Measurements from ENCODE around the gene STMP1. TPM values are rescaled to one million over a fixed set of nuclear protein-coding genes. Genes with fewer than 3 reads are reported as not detected.
"Not testable (repeated sequence)": the region's sequence is repeated elsewhere in the genome, so short reads cannot be mapped to it uniquely, and the experiment has no call there.

STMP1 gene
- total RNA-seq, 1 donor from 2014 or later = 10.1 TPM

- H3K4me1 ChIP-seq = no peaks in the 10 kb centered on the region
- intact Hi-C loops (cut with DNase I) = no loop called here
- H3K36me3 ChIP-seq = peaks cover 24 to 53% of the 10 kb centered on the region in 2 donors
These were observed 28.3 kb downstream of the STMP1 start for GRCh38 chr7:135690566-135690965.

GRCh38 chr7:135692055-135692454 lies 29.7 kb downstream of the STMP1 start:
- no peak for TF ChIP-seq CTCF (IDR thresholded peaks at IDR 0.05)
- H3K27ac ChIP-seq = no peak overlapping the region
- H3K9me3 ChIP-seq = no peaks in the 10 kb centered on the region
- H3K4me3 ChIP-seq = no peak overlapping the region
- H3K27me3 ChIP-seq = no peaks in the 10 kb centered on the region
- DNase-seq (ENCODE audit: low spot score in 2 of 2) = peak in 1 of 2 donors; percentile 22
- H3K36me3 ChIP-seq = peaks cover 24 to 49% of the 10 kb centered on the region in 2 donors
- intact Hi-C loops (cut with DNase I) = no loop called here
- no peaks in the 10 kb centered on the region for H3K4me1 ChIP-seq

More at GRCh38 chr7:135690566-135690965, 28.3 kb downstream of the STMP1 start:
- TF ChIP-seq CTCF (IDR thresholded peaks at IDR 0.05) = no peak
- no peak overlapping the region for H3K27ac ChIP-seq
- no peak overlapping the region for H3K4me3 ChIP-seq
- H3K27me3 ChIP-seq = no peaks in the 10 kb centered on the region
- peak in 1 of 2 donors; percentile 31 for DNase-seq (ENCODE audit: low spot score in 2 of 2)
- H3K9me3 ChIP-seq = no peaks in the 10 kb centered on the region

- H3K36me3 ChIP-seq = peaks cover 24 to 43% of the 10 kb centered on the region in 2 donors
- H3K4me3 ChIP-seq; H3K4me1 ChIP-seq; intact Hi-C loops (cut with DNase I); H3K27me3 ChIP-seq; H3K27ac ChIP-seq; DNase-seq (ENCODE audit: low spot score in 2 of 2); H3K9me3 ChIP-seq: not testable (repeated sequence)
These were observed 30.3 kb downstream of the STMP1 start for GRCh38 chr7:135692606-135693005.

- no peak for DNase-seq (ENCODE audit: low spot score in 2 of 2)
- TF ChIP-seq CTCF (IDR thresholded peaks at IDR 0.05) = no peak
- H3K4me3 ChIP-seq = no peak overlapping the region
- intact Hi-C loops (cut with DNase I) = no loop called here
- no peaks in the 10 kb centered on the region for H3K27me3 ChIP-seq
- no peaks in the 10 kb centered on the region for H3K9me3 ChIP-seq
- H3K4me1 ChIP-seq = no peaks in the 10 kb centered on the region
- H3K27ac ChIP-seq = no peak overlapping the region
- H3K36me3 ChIP-seq = peaks cover 24 to 41% of the 10 kb centered on the region in 2 donors
These were observed 31.2 kb downstream of the STMP1 start for GRCh38 chr7:135693558-135693957.

GRCh38 chr7:135697276-135698049 lies 35.1 kb downstream of the STMP1 start:
- Histone ChIP-seq H3K27me3 (no peaks in the 10 kb centered on the region), H3K9me3 (no peaks in the 10 kb centered on the region), H3K4me3 (no peak overlapping the region), H3K36me3 (peaks cover 10 to 18% of the 10 kb centered on the region in 2 donors), H3K27ac (no peak overlapping the region), H3K4me1 (no peaks in the 10 kb centered on the region)
- TF ChIP-seq CTCF (IDR thresholded peaks at IDR 0.05) = no peak
- intact Hi-C loops (cut with DNase I) = no loop called here
- DNase-seq (ENCODE audit: low spot score in 2 of 2) = no peak

- intact Hi-C loops (cut with DNase I) = no loop called here
- no peak overlapping the region for H3K4me3 ChIP-seq
- DNase-seq (ENCODE audit: low spot score in 2 of 2) = no peak
- no peak overlapping the region for H3K27ac ChIP-seq
- H3K4me1 ChIP-seq = no peaks in the 10 kb centered on the region
- TF ChIP-seq CTCF (IDR thresholded peaks at IDR 0.05) = peak in 1 of 3 experiments; percentile 18
- H3K9me3 ChIP-seq = no peaks in the 10 kb centered on the region
- no peaks in the 10 kb centered on the region for H3K36me3 ChIP-seq
- no peaks in the 10 kb centered on the region for H3K27me3 ChIP-seq
These were observed 41.8 kb downstream of the STMP1 start for GRCh38 chr7:135704074-135704473.

Measured in ascending aorta (tissue), 2 donors.